HG02588 (cell line): Measurements from ENCODE around the gene SEPTIN1.
A peak's percentile ranks its signal among the peaks of the same experiment; 100 is the strongest.
"Not testable (repeated sequence)": the region's sequence is repeated elsewhere in the genome, so short reads cannot be mapped to it uniquely, and the experiment has no call there.

Experiments
- ATAC-seq: cut with Tn5 transposase; IDR thresholded peaks from one replicate; pipeline ENCODE4 v1.9.1; 2021; ENCODE audit warnings: mild to moderate bottlenecking, moderate library complexity; ENCODE audit not compliant: unreplicated experiment

SEPTIN1 gene

GRCh38 chr16:30401768-30402425 lies 19.5 kb upstream of the SEPTIN1 start:
- no peak for ATAC-seq

- ATAC-seq, result no peak
These were observed 17.2 kb upstream of the SEPTIN1 start for GRCh38 chr16:30399435-30400186.

- no peak for ATAC-seq
These were observed 16.5 kb upstream of the SEPTIN1 start for GRCh38 chr16:30398661-30399434.

- ATAC-seq, result no peak
These were observed 15.7 kb upstream of the SEPTIN1 start for GRCh38 chr16:30397776-30398660.

- no peak for ATAC-seq
These were observed 14.7 kb upstream of the SEPTIN1 start for GRCh38 chr16:30397056-30397455.

GRCh38 chr16:30396627-30397026 lies 14.3 kb upstream of the SEPTIN1 start:
- not testable (repeated sequence) for ATAC-seq

- no peak for ATAC-seq
These were observed 13.7 kb upstream of the SEPTIN1 start for GRCh38 chr16:30395992-30396585.

- ATAC-seq, result peak; percentile 63
These were observed 13.0 kb upstream of the SEPTIN1 start, which contains the start of gene ZNF48 for GRCh38 chr16:30395155-30395991. Gene ZNF48, plus strand, starts transcription at chr16:30395420. Its CDS starts 375 bp downstream, at chr16:30395795.

GRCh38 chr16:30394592-30395154 lies 12.3 kb upstream of the SEPTIN1 start:
- ATAC-seq, result no peak

GRCh38 chr16:30383521-30383920 lies 1.2 kb upstream of the SEPTIN1 start:
- no peak for ATAC-seq

- ATAC-seq, result no peak
These were observed 895 bp downstream of the SEPTIN1 start for GRCh38 chr16:30381291-30382041.

- no peak for ATAC-seq
These were observed 1.6 kb downstream of the SEPTIN1 start for GRCh38 chr16:30380803-30381208.

- ATAC-seq, result no peak
These were observed 2.1 kb downstream of the SEPTIN1 start for GRCh38 chr16:30380072-30380802.

GRCh38 chr16:30379158-30379783 lies 3.1 kb downstream of the SEPTIN1 start:
- no peak for ATAC-seq

GRCh38 chr16:30378236-30379157 lies 3.9 kb downstream of the SEPTIN1 start:
- ATAC-seq, result peak; percentile 75

- ATAC-seq, result peak; percentile 40
These were observed 4.5 kb downstream of the SEPTIN1 start for GRCh38 chr16:30377812-30378235.
